GM12873 (cell line): ENCODE measurements around the gene RASAL2.

ENCODE experiments used
- TF ChIP-seq, protein P1 (sequence below): IDR thresholded peaks from 2 replicates; pipeline ENCODE4 v1.5.1; 2012; ENCODE audit warnings: low read depth, mild to moderate bottlenecking, moderate library complexity, low read length, control low read depth; ENCODE audit not compliant: insufficient read depth; ENCODE audit errors: missing control alignments

RASAL2 gene

GRCh38 chr1:178467837-178468236, 373.9 kb downstream of the RASAL2 start:
- TF ChIP-seq, protein P1, sequence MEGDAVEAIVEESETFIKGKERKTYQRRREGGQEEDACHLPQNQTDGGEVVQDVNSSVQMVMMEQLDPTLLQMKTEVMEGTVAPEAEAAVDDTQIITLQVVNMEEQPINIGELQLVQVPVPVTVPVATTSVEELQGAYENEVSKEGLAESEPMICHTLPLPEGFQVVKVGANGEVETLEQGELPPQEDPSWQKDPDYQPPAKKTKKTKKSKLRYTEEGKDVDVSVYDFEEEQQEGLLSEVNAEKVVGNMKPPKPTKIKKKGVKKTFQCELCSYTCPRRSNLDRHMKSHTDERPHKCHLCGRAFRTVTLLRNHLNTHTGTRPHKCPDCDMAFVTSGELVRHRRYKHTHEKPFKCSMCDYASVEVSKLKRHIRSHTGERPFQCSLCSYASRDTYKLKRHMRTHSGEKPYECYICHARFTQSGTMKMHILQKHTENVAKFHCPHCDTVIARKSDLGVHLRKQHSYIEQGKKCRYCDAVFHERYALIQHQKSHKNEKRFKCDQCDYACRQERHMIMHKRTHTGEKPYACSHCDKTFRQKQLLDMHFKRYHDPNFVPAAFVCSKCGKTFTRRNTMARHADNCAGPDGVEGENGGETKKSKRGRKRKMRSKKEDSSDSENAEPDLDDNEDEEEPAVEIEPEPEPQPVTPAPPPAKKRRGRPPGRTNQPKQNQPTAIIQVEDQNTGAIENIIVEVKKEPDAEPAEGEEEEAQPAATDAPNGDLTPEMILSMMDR = no peak

DNA sequence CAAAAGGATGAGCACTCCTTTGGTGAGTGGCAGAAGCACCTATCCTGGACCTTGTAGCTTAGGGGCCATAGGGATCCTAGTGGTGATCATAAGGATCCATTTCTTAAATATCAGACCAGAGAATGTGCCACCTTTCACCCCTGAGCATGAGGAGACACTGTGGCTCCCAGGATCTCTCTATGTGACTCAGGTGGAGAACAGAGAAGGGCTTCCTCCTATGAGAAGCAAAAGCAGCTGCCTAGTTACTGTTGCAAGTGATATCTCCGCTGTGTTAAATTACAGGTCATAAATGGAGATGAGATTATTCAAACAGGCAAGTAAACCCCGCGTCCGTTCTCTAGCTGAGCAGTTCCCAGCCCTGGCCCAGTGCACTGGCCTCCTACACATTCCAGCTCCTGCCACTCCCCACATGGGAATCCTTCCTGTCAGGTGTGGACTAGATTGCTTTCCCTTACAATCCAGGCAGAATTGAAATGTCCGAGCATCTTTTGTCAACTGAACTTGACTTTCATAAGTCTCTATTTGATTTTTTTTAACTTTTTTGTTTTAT, 376.6 kb downstream of the RASAL2 start:
- TF ChIP-seq, protein P1 = no peak

DNA sequence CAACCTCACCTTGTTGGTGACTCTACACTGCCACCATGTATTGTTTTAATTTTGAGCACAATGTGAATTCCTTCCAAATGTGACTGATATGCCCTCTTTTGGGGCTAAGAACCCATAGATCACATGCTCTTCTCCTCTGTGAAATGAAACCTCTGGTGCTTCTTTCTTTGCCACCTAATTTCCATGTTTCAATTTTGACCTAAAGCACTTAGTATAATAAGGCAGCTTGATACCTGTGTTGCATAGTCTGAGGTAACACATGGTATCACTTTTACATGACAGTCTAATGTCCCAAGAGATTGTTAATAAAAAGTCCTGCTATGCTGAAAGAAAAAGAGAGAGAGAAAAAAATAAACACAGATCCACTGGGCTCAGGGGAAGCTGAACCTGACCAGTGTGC, 378.6 kb downstream of the RASAL2 start:
- TF ChIP-seq, protein P1 = no peak

DNA sequence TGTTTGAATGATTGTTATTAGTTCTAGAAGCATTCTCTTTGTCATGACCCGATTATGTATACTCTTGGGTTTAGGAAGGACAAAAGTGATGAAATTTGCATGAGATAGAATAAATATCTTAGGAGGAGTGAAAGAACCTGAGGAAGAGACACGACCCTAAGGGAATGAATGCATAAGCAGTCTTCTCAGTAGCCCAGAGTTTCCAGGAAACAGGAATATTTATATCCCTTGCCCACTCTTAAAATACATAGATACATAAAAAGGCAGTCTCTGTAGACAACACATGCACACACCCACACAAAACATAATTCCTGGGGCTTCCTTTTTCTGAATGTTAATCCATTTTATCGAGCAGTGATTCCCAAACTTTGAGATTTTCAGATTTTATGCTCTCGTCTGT, 383.5 kb downstream of the RASAL2 start:
- TF ChIP-seq, protein P1 = no peak

DNA sequence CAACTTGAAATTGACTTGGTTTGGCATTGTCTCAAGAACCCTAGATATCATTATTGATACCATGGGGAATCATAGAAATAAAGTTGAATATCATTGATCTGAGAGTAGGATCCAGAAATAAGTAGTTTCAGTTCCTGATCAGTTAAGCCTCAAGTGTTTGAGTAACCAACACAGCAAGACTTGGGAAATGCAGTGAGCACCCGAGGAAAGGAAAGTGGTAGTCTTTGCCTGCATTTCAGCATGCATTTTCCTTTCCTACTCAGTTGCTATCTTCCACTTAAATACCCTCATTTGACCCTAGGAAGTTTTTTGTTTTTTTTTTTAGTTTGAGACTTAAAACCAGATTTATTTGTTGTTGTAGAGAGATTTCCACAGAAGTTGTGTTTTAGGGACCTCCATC, 383.9 kb downstream of the RASAL2 start:
- TF ChIP-seq, protein P1 = no peak

DNA sequence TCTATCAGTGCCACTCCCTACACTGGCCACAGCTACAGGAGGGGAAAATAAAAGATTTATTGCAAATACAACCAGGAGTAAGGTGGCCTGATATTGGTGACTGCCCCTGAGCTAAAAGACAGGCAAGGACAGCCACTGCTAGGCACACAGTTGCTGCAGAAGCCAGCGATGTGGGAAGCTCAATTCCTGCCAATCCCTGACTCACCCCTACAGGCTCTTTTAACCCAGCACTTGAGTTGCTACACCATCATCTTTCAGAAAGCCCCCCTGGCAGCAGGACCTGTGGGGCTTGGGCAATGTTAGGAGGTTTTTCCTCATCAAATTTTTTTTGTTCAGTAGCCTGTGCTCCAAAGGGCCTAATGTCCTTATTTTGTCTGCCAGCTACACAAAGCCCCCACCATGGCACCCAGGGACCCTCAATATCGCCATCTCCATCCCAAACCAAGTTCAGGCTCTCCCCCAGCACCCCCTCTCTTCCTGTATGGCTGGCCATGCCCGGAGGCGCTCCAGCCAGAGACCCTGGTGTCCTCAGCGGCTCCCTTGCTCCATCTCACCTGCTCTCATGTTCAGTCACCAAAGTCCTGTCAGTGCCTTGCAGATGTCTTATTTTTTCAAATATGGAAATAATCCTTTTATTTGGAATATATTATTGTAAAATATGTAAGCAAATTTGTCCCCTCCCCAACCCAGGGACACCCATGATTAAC, 389.5 kb downstream of the RASAL2 start:
- TF ChIP-seq, protein P1 = no peak

DNA sequence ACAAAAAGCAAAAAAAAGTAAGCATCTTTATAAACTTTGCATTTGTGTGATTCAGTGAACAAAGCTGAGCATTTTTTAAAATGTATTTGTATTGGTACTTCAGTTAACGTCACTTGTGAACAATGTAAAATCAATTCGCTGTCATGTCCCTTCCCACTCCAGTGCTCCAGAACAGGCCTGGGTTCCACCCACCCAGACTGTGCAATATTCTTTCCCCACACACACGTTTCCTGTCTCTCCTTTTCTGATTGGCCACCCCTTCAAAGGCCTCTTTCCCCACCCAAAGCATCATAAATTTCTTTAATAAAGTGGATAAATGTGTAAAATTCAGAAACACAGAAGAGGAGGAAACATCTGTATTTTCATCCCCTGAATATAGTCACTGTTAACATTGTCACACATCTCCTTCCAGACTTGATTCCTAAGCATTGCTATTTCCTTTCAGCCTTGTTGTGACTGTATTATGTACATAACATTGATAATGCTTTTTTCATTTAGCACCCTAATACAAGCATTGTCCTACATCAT, 390.9 kb downstream of the RASAL2 start:
- TF ChIP-seq, protein P1 = no peak
